AG08396 (cell line): ENCODE data around the gene NFKBIB.
"Not testable (repeated sequence)": the region's sequence is repeated elsewhere in the genome, so short reads cannot be mapped to it uniquely, and the experiment has no call there.

ENCODE experiments used
- DNase-seq: peaks from one replicate; pipeline ENCODE4 v3.0.0; 2012; ENCODE audit warnings: low spot score, mixed read lengths

NFKBIB gene

DNA sequence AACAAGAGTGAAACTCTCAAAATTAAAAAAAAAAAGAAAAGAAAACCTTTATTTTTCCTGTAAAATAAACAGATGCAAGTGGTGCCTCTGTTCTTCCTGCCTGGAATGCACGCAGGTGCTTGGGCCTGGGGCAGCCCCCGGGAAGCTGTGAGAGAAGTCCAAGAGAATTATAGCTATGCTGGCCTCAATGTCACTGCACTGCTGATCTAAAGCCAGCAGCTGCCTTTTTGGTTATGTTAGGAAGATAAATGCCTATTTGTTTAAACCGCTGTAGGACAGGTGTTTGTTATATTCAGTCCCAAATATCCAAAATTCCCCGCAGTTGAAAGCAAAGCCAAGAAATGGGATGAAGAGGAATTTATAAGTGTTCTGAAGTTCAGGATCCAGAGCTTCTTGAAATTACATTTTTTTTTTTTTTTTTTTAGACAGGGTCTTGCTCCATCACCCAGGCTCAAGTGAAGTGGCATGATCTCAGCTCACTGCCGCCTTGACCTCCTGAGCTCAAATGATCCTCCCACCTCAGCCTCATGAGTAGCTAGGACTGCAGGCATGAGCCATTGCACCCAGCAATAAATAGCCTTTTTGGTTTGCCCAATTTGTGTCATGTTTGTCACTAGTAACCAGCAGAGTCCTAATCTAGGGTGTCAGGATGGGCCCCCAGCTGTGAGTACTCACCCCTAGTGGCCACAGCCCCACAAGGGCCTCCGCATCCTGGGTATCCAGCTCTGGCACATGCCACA, 23.9 kb upstream of the NFKBIB start:
- DNase-seq = no peak

- no peak for DNase-seq
Measured at GRCh38 chr19:38877781-38878574, 21.8 kb upstream of the NFKBIB start, which contains the start of gene RINL. RINL (minus strand) TSS chr19:38878275; CDS start chr19:38876742, 1,533 bp downstream.

GRCh38 chr19:38878575-38879399, 21.0 kb upstream of the NFKBIB start:
- DNase-seq = no peak

- no peak for DNase-seq
Measured at GRCh38 chr19:38879400-38879751, 20.4 kb upstream of the NFKBIB start.

- no peak for DNase-seq
Measured at GRCh38 chr19:38880076-38880881, 19.5 kb upstream of the NFKBIB start.

GRCh38 chr19:38880882-38881609, 18.7 kb upstream of the NFKBIB start:
- no peak for DNase-seq

GRCh38 chr19:38883286-38883685, 16.5 kb upstream of the NFKBIB start:
- no peak for DNase-seq

GRCh38 chr19:38884691-38885090, 15.1 kb upstream of the NFKBIB start:
- DNase-seq = not testable (repeated sequence)

DNA sequence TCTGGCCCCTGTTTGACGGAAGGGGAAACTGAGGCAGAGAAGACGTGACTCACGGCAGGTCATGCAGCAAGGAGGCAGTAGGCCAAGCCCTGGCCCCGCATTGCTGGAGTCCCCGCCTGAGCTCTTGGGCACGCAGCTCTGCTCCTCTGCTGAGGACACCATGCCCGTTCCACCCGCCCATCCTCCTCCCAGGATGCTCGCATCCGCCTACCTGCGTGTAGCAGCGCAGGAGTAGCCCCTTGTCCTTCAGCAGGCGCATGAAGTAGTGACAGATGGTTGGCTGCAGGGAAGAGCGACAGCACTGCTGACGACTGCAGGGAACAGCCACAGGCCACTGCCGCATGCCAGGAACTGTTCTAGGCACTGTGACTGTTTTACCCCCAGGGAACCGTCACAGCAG, 10.9 kb upstream of the NFKBIB start:
- DNase-seq = no peak

DNA sequence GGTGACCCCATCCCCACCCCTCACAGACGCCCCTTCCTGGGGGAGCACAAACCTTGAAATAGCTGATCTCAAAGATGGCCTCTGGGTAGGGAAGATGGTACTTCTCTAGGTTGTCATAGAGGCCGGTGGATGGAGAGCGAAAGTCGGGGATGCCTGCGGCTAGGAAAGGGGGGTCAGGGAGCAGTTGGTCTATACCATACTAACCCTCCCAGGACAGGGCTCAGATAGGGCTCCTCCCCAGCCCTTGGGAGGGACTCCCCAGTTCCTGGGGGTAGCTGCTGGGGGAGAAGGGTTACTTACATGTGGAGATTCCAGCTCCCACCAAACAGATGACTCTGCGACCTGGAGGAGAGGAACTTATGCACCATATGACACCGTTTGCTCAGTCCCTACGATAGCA, 10.0 kb upstream of the NFKBIB start:
- no peak for DNase-seq

DNA sequence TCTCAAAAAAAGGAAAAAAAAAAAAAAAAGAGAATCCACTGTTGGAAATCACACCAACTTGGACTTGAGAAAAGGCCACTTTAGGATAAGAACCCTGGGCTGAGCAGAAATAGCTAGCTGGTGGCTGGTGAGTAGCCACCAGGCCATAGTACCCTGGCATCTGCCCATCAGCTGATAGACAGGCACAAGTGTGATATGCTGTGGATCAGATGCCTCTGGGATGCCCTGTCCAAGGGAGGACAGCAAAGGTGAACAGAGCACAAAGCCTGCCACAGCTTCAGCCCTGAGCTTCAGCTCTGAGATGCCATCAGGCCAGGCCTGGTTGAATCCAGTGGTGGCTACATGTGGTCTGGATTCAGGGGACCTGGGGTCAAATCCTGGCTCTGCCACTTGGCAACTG, 9.1 kb upstream of the NFKBIB start:
- DNase-seq = no peak

DNA sequence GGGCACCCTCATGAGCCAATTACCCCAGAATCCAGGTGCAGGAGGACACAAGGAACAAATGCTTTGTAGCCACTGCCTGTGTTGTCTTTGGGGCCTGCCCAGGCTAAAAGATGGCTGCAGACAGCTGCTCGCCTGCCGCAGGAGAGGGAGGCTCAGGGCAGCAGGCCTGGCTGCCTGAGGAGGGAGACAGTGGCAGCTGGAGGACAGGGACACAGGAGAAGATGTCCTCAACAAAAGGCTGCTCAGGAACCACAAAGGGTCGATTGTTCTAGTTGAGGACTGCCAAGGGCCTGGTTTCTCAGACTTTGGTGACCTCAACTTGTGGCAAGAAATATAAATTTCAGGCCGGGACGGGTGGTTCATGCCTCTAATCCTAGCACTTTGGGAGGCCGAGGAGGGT, 8.0 kb upstream of the NFKBIB start:
- no peak for DNase-seq

- no peak for DNase-seq
Measured at GRCh38 chr19:38892841-38893240, 6.9 kb upstream of the NFKBIB start.

DNA sequence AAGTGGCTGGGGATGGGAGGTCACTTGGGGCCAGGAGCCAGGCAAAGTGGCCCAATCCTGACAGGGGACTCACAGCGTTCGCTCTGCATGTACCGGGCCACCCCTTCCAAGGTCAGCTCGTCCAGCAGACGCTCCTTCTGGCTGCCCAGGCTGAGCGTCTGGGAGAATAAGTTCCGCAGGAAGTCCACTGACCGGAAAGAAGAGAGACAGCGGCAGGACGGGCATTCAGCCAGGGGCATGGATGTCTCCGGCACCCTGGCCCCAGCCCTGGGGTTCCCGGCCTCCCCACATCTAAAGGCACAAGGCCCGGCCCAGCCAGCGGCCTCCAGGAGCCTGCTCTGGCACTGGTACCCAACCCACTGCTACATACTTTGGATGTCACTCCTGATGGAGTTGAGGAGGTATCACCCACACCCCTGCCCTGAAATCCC, 6.4 kb upstream of the NFKBIB start:
- DNase-seq = no peak

DNA sequence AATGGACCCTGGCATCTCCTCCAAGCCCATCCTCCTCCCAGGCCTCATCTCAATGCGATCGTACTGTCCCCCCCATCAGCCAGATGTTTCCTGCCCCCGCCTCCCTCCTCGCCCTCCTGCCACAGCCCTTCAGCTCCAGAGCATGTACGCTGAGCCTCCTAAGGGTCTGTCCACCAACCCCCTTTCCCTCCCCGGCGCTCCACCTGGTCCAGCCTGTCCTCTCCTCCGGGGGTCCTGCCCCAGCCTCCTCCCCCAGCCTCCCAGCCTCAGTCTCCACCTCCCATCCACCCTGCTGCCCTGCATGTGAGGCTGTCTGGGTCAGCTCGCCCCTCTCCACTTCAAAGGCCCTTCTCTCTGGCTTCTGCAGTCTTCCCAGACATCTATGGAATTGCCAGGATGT, 4.8 kb upstream of the NFKBIB start:
- no peak for DNase-seq

GRCh38 chr19:38898788-38899446, 852 bp upstream of the NFKBIB start:
- DNase-seq = no peak

DNA sequence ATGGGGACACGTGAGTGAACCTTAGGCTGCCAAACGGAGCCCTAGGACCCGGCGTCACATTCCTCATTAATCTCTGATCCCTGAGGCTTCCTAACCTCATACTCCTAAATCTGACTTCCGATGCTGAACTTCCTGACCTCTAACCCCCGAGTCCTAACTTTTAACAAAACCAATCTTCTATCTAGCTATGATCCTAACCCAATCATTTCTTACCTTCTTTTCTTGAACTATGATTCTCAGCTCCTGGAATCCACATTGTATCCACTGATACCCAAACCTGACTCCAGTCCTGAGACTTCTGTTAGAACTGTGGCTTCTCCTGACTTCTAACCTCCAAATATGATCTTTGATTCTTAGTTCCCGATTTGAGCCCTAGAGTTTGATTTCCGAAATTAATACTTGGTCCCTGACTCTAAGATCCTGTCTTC, 447 bp downstream of the NFKBIB start:
- DNase-seq = no peak

DNA sequence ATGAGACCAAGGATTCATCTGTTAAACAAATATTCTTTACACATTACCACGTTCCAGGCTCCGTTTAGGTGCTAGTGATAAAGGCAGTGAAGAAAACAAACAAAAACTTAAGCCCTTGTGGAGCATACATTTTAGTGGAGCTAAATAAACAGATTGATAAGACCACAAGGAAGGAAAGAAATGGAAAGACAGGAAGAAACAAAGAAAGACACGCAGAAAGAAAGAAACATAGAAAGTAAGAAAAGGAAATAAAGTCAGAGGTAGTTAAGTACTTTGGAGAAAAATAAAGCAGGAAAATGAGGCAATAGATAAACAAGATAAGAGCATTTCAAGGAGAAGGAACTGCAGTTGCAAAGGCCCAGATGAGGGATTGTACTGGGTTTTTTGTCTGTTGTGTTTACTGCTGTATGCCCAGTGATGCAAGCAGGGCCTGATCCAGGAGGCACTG, 998 bp downstream of the NFKBIB start:
- no peak for DNase-seq

- DNase-seq = no peak
Measured at GRCh38 chr19:38901683-38902082, 1.9 kb downstream of the NFKBIB start.
